Stomach (tissue), 4 donors: ENCODE measurements around the gene FGFRL1.

Experiments used
- CTCF ChIP-seq, 7 experiments: fragments of 450-650 bp in 4 of 7; fragments of 200-600 bp in 3 of 7; sonication (generic) in 3 of 7; IDR thresholded peaks; one replicate each; pipeline ENCODE4 v1.5.1; 2016 to 2019; ENCODE audit warnings: antibody characterized with exemption in 7 of 7, control low read depth in 2 of 7, mild to moderate bottlenecking in 1 of 7
- POLR2A ChIP-seq, 4 donors: fragments of 450-650 bp; IDR thresholded peaks; one replicate each; pipeline ENCODE4 v1.6.1; 2016; ENCODE audit warnings: antibody characterized with exemption in 4 of 4, control low read depth in 2 of 4, mild to moderate bottlenecking in 1 of 4, moderate library complexity in 1 of 4

GRCh38 chr4:1042352-1043055, 31.1 kb downstream of the FGFRL1 start:
- no peak for TF ChIP-seq CTCF (IDR thresholded peaks at IDR 0.05)
- no peak for TF ChIP-seq POLR2A (IDR thresholded peaks at IDR 0.05)
